Fibroblast of mammary gland (primary cell): ENCODE results near the gene CNGB1.
"Not testable (repeated sequence)": the region's sequence is repeated elsewhere in the genome, so short reads cannot be mapped to it uniquely, and the experiment has no call there.

Experiments
- DNase-seq: peaks from one replicate; pipeline ENCODE4 v3.0.0-alpha.2; 2010; ENCODE audit warnings: low read depth
- H3K4me3 ChIP-seq: 2 replicates; pipeline ENCODE4 v1.5.1; 2011; ENCODE audit warnings: low read depth, mild to moderate bottlenecking, low read length, moderate library complexity; ENCODE audit not compliant: control insufficient read depth
- TF ChIP-seq, protein P1 (sequence below): conservative IDR thresholded peaks from 2 replicates; pipeline ENCODE4 v1.5.1; 2011; ENCODE audit warnings: low read depth, low read length, inconsistent platforms; ENCODE audit not compliant: control insufficient read depth, insufficient read depth

CNGB1 gene

GRCh38 chr16:57862698-57863433 is 108.1 kb downstream of the CNGB1 start:
- TF ChIP-seq, protein P1, sequence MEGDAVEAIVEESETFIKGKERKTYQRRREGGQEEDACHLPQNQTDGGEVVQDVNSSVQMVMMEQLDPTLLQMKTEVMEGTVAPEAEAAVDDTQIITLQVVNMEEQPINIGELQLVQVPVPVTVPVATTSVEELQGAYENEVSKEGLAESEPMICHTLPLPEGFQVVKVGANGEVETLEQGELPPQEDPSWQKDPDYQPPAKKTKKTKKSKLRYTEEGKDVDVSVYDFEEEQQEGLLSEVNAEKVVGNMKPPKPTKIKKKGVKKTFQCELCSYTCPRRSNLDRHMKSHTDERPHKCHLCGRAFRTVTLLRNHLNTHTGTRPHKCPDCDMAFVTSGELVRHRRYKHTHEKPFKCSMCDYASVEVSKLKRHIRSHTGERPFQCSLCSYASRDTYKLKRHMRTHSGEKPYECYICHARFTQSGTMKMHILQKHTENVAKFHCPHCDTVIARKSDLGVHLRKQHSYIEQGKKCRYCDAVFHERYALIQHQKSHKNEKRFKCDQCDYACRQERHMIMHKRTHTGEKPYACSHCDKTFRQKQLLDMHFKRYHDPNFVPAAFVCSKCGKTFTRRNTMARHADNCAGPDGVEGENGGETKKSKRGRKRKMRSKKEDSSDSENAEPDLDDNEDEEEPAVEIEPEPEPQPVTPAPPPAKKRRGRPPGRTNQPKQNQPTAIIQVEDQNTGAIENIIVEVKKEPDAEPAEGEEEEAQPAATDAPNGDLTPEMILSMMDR, result no peak
- no peak for DNase-seq
- H3K4me3 ChIP-seq, result no peak overlapping the region

GRCh38 chr16:57859331-57859730 is 111.6 kb downstream of the CNGB1 start:
- H3K4me3 ChIP-seq, result no peak overlapping the region
- DNase-seq, result peak; percentile 28
- TF ChIP-seq, protein P1, result peak; percentile 31

DNA sequence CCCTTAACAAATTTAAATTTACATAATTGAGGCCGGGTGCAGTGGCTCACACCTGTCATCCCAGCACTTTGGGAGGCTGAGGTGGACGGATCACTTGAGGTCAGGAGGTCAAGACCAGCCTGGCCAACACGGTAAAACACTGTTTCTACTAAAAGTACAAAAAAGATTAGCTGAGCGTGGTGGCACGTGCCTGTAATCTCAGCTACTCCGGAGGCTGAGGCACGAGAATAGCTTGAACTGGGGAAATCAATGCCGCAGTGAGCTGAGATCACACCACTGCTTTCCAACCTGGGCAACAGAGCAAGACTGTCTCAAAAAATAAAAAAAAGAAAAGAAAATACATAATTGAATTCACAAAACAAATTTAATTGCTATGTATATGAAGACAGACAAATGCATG is 112.3 kb downstream of the CNGB1 start:
- no peak overlapping the region for H3K4me3 ChIP-seq
- no peak for DNase-seq
- TF ChIP-seq, protein P1, result no peak

DNA sequence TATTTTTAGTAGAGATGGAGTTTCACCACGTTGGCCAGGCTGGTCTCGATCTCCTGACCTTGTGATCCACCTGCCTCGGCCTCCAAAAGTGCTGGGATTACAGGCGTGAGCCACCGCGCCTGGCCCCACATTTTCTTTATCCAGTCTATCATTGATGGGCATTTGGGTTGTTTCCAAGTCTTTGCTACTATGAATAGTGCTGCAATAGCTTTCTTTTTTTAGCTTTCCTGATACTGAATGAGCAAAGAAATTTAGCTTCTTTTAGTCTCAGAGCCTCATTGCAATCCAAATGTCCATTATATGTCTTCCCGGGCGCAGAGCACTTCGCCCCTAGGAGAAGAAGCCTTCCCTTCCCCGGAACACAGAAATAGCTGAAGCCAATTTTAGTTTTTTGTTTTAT is 112.9 kb downstream of the CNGB1 start:
- DNase-seq, H3K4me3 ChIP-seq: not testable (repeated sequence)

GRCh38 chr16:57855188-57855587 is 115.7 kb downstream of the CNGB1 start:
- DNase-seq, result no peak
- TF ChIP-seq, protein P1, result no peak
- no peak overlapping the region for H3K4me3 ChIP-seq

DNA sequence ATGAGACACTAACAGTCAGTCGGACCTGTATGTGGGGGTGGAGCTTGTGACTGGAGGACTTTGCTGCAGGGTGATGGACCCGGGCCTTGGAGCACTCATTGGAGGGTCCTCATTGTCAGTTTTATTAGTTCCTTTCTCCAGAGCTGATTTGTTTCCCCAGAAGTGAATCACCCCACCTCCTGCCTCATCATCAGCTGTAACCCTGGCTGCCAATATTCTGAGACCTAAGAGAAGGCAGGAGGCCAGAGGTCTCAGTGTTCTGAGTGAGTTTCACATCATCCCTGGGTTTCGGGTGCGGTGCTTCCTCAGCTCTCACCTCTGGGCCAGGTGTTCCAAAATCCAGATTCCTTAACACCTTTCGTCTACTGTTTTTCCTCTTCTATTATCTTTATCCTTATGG is 118.7 kb downstream of the CNGB1 start:
- H3K4me3 ChIP-seq, result no peak overlapping the region
- TF ChIP-seq, protein P1, result no peak
- peak; percentile 8 for DNase-seq

DNA sequence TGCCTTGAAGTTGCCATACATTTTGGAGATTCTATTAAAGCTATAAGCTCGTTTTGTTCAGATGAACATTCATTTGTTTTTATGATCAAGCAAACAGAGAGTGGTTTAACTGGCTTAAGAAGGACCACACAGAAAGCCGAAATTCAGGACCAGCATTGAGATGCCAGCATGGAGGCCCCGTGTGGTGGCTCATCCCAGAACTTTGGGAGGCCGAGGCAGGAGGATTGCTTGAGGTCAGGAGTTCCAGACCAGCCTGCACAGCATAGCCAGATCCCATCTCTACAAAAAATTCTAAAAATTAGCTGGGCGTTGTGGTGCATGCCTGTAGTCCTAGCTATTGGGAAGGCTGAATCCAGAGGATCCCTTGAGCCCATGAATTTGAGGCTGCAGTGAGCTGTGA is 122.7 kb downstream of the CNGB1 start:
- DNase-seq, result no peak
- H3K4me3 ChIP-seq, result no peak overlapping the region
- TF ChIP-seq, protein P1, result no peak

DNA sequence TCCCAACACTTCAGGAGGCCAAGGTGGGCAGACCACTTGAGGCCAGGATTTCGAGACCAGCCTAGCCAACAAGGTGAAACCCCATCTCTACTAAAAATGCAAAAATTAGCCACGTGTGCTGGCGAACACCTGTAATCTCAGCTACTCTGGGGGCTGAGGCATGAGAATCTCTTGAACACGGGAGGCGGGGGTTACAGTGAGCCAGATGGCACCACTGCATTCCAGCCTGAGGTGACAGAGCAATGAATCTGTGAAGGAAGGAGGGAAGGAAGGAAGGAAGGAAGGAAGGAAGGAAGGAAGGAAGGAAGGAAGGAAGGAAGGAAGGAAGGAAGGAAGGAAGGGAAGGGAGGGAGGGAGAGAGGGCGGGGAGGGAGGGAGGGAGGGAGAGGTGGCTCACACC is 124.0 kb downstream of the CNGB1 start:
- DNase-seq, H3K4me3 ChIP-seq: not testable (repeated sequence)
